Nephron progenitor cell (in vitro differentiated cells): ENCODE data around the gene ADORA2B.

Experiments
- DNase-seq: peaks from one replicate; pipeline ENCODE4 v3.0.0; 2021
- H3K27ac Mint-ChIP-seq: 2 replicates; pipeline ENCODE4 v1.8.0; 2021; ENCODE audit warnings: mild to moderate bottlenecking, moderate library complexity, mixed read lengths
- H3K27me3 Mint-ChIP-seq: 2 replicates; pipeline ENCODE4 v1.8.0; 2021; ENCODE audit warnings: mild to moderate bottlenecking, low read depth, mixed read lengths; ENCODE audit not compliant: poor library complexity
- H3K36me3 Mint-ChIP-seq: 2 replicates; pipeline ENCODE4 v1.8.0; 2021; ENCODE audit warnings: low read depth, mixed read lengths
- H3K4me1 Mint-ChIP-seq: 2 replicates; pipeline ENCODE4 v1.8.0; 2021; ENCODE audit warnings: mixed read lengths
- H3K4me3 Mint-ChIP-seq: 2 replicates; pipeline ENCODE4 v1.8.0; 2021; ENCODE audit warnings: mild to moderate bottlenecking, moderate library complexity, mixed read lengths
- H3K9me3 Mint-ChIP-seq: 2 replicates; pipeline ENCODE4 v1.8.0; 2021; ENCODE audit warnings: mild to moderate bottlenecking, moderate library complexity, mixed read lengths
- CTCF ChIP-seq: fragments of 200-600 bp; sonication (generic); IDR thresholded peaks from 2 replicates; pipeline ENCODE4 v1.5.0; 2021; ENCODE audit warnings: antibody characterized with exemption

The ADORA2B gene

GRCh38 chr17:16005636-16006035, 60.7 kb downstream of the ADORA2B start:
- Mint-ChIP-seq H3K4me3 (no peak overlapping the region), H3K4me1 (peaks cover 15% of the 10 kb centered on the region), H3K36me3 (peaks cover 89% of the 10 kb centered on the region), H3K9me3 (peaks cover 22% of the 10 kb centered on the region), H3K27me3 (peaks cover 5% of the 10 kb centered on the region), H3K27ac (no peak overlapping the region)
- no peak for TF ChIP-seq CTCF
- DNase-seq: no peak

- Mint-ChIP-seq H3K4me1 (no peaks in the 10 kb centered on the region), H3K27me3 (no peaks in the 10 kb centered on the region), H3K9me3 (peaks cover 6% of the 10 kb centered on the region), H3K4me3 (no peak overlapping the region), H3K27ac (no peak overlapping the region), H3K36me3 (peaks cover 89% of the 10 kb centered on the region)
- TF ChIP-seq CTCF: no peak
- no peak for DNase-seq
Measured at GRCh38 chr17:16007439-16007838, 62.5 kb downstream of the ADORA2B start.

- Mint-ChIP-seq H3K27me3 (no peaks in the 10 kb centered on the region), H3K4me1 (no peaks in the 10 kb centered on the region), H3K4me3 (no peak overlapping the region), H3K36me3 (peaks cover 65% of the 10 kb centered on the region), H3K27ac (no peak overlapping the region), H3K9me3 (no peaks in the 10 kb centered on the region)
- DNase-seq: no peak
- TF ChIP-seq CTCF: peak; percentile 46
Measured at GRCh38 chr17:16013943-16014407, 69.0 kb downstream of the ADORA2B start.

DNA sequence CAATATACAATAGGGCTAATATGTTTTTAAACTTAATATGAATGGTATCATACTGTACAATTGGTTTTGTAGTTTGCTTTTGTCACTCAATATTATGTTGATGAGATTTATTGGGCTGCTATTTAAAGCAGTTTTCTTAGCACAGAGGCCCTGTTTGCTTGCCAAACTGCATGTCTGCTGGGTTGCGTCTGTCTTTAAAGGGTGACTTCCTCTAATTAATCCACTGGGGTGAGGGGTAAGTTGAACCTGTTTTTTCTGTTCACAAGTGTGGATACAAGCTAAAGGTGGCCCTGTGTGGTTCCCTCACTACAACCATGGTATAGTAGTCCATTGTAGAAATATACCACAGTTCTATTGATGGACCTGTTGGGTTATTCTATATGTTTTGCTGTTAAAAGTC, 74.4 kb downstream of the ADORA2B start:
- H3K9me3 Mint-ChIP-seq: no peaks in the 10 kb centered on the region
- peaks cover 80% of the 10 kb centered on the region for H3K36me3 Mint-ChIP-seq
- TF ChIP-seq CTCF: no peak
- DNase-seq: no peak
- H3K27me3 Mint-ChIP-seq: no peaks in the 10 kb centered on the region
- no peak overlapping the region for H3K27ac Mint-ChIP-seq
- no peaks in the 10 kb centered on the region for H3K4me1 Mint-ChIP-seq
- no peak overlapping the region for H3K4me3 Mint-ChIP-seq

- H3K27me3 Mint-ChIP-seq: no peaks in the 10 kb centered on the region
- DNase-seq: no peak
- no peak overlapping the region for H3K4me3 Mint-ChIP-seq
- no peak overlapping the region for H3K27ac Mint-ChIP-seq
- no peaks in the 10 kb centered on the region for H3K9me3 Mint-ChIP-seq
- H3K36me3 Mint-ChIP-seq: peaks cover 90% of the 10 kb centered on the region
- TF ChIP-seq CTCF: no peak
- no peaks in the 10 kb centered on the region for H3K4me1 Mint-ChIP-seq
Measured at GRCh38 chr17:16023881-16024280, 79.0 kb downstream of the ADORA2B start.

DNA sequence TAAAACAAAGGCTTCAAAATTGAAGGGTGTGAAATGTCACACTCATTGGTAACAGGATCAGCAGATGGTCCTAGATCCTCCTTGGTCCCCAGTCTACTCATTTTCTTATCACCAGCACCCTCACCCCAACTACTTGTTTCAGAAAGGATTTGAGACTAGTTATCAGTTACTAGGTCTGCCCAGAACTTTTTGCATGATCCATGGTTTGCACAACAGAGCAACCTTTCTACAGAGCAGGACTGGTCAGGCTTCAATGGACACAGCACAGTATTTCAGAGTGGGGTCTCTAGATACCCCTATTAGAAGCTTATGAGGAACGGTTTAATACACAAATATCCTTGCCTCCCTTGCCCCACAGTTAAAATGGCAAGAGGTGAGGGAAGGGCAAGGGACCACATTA, 80.3 kb downstream of the ADORA2B start:
- Mint-ChIP-seq H3K9me3 (no peaks in the 10 kb centered on the region), H3K4me3 (no peak overlapping the region), H3K27ac (no peak overlapping the region), H3K36me3 (peaks cover 92% of the 10 kb centered on the region), H3K4me1 (no peaks in the 10 kb centered on the region), H3K27me3 (no peaks in the 10 kb centered on the region)
- TF ChIP-seq CTCF: no peak
- DNase-seq: no peak
